AG10803 (cell line): Measurements from ENCODE around the gene AARS1.
"Not testable (repeated sequence)": the region's sequence is repeated elsewhere in the genome, so short reads cannot be mapped to it uniquely, and the experiment has no call there.

Source experiments
- DNase-seq: peaks from one replicate; pipeline ENCODE4 v3.0.0; 2010; ENCODE audit warnings: low read depth
- H3K4me3 ChIP-seq: 2 replicates; pipeline ENCODE4 v1.5.1; 2011; ENCODE audit warnings: mild to moderate bottlenecking, low read length, control low read depth
- CTCF ChIP-seq: conservative IDR thresholded peaks from 2 replicates; pipeline ENCODE4 v1.5.1; 2011; ENCODE audit warnings: mild to moderate bottlenecking, low read length, control low read depth, inconsistent platforms

AARS1 gene

GRCh38 chr16:70306880-70307279 is 17.6 kb upstream of the AARS1 start:
- no peak overlapping the region for H3K4me3 ChIP-seq
- TF ChIP-seq CTCF = no peak
- no peak for DNase-seq

- DNase-seq = no peak
- TF ChIP-seq CTCF = no peak
- H3K4me3 ChIP-seq = no peak overlapping the region
Observed at GRCh38 chr16:70304892-70305448, 15.7 kb upstream of the AARS1 start.

GRCh38 chr16:70302745-70303144 is 13.4 kb upstream of the AARS1 start:
- TF ChIP-seq CTCF = no peak
- H3K4me3 ChIP-seq = no peak overlapping the region
- no peak for DNase-seq

GRCh38 chr16:70301121-70301520 is 11.8 kb upstream of the AARS1 start:
- no peak overlapping the region for H3K4me3 ChIP-seq
- TF ChIP-seq CTCF = no peak
- DNase-seq = no peak

GRCh38 chr16:70298988-70299938 is 10.0 kb upstream of the AARS1 start, which contains the start of gene DDX19B:
TSS of gene DDX19B (plus strand) at chr16:70299186. CDS start at chr16:70299298, 112 bp downstream.
- no peak for TF ChIP-seq CTCF
- DNase-seq = peak; percentile 62
- H3K4me3 ChIP-seq = peak within 1 kb of the TSS; percentile 99

GRCh38 chr16:70295634-70296033 is 6.3 kb upstream of the AARS1 start:
- DNase-seq = no peak
- TF ChIP-seq CTCF = no peak
- H3K4me3 ChIP-seq = no peak overlapping the region

- no peak for DNase-seq
- no peak for TF ChIP-seq CTCF
- no peak overlapping the region for H3K4me3 ChIP-seq
Observed at GRCh38 chr16:70294385-70295025, 5.2 kb upstream of the AARS1 start.

GRCh38 chr16:70292148-70292547 is 2.8 kb upstream of the AARS1 start:
- not testable (repeated sequence) for H3K4me3 ChIP-seq, DNase-seq
